ENCODE data around the gene TMEM236. TPM values are rescaled to one million over a fixed set of nuclear protein-coding genes. Genes with fewer than 3 reads are reported as not detected.

TMEM236 gene
- total and polyA plus RNA-seq, 9 of the 15 experiments (the other 6 are each of a cell fraction or from before 2014, with no cell fraction given) = 0.04 to 0.13 (median 0.04) TPM; not detected in 4

GRCh38 chr10:17742918-17743317 lies 9.1 kb upstream of the TMEM236 start (continued):
- TF ChIP-seq ZNF830 (CRISPR knock-in tag; IDR thresholded peaks at IDR 0.05) = no peak

GRCh38 chr10:17743437-17743836 lies 8.6 kb upstream of the TMEM236 start:
- Histone ChIP-seq H3K9me3 (replicated peaks; ENCODE audit: control insufficient read depth, insufficient read depth, low read depth, low read length) (no peaks in the 10 kb centered on the region), H3K9ac (ENCODE audit: insufficient read depth in 1 of 2, low read depth in 2 of 2, low read length in 2 of 2) (no peak overlapping the region), H3K27ac (ENCODE audit: extremely low read depth, low read depth, low read length) (no peak overlapping the region), H3K4me1 (replicated peaks in 1 of 2; ENCODE audit: control insufficient read depth in 2 of 2, insufficient read depth in 2 of 2, low read length in 2 of 2) (peaks cover 4 to 5% of the 10 kb centered on the region in 2 experiments; a peak in 2 of 5 replicates), H4K20me1 (replicated peaks; ENCODE audit: control insufficient read depth, insufficient read depth, low read length) (no peaks in the 10 kb centered on the region), H3K4me2 (ENCODE audit: insufficient read depth, low read length) (no peak overlapping the region), H3K4me3 (no peak overlapping the region), H2AFZ (ENCODE audit: low read depth, low read length) (no peak overlapping the region), H3K36me3 (ENCODE audit: control insufficient read depth, insufficient read depth, low read length) (no peaks in the 10 kb centered on the region), H3K79me2 (ENCODE audit: control insufficient read depth, insufficient read depth, low read length) (no peaks in the 10 kb centered on the region), H3K9me1 (ENCODE audit: control insufficient read depth, insufficient read depth, low read length) (no peaks in the 10 kb centered on the region), H3K27me3 (ENCODE audit: control insufficient read depth in 2 of 2, insufficient read depth in 2 of 2, low read length in 2 of 2) (no peaks in the 10 kb centered on the region)
- ATAC-seq (no peak), FAIRE-seq (no peak), DNase-seq (ENCODE audit: extremely low read depth in 1 of 4, low spot score in 3 of 4) (no peak)
- WGBS (ENCODE audit: insufficient coverage, low coverage, missing lambda C conversion rate) = 100% methylated on average over 3 of the region's 3 CpGs
- in situ Hi-C loops (cut with MboI) (loop anchor here (5.0 to 25.0 kb wide), 2 partner anchors 136 to 906 kb away; no protein-coding TSS in a partner anchor), intact Hi-C loops (cut with micrococcal nuclease) (no loop called here)
- TF ChIP-seq HDAC2 (IDR thresholded peaks at IDR 0.05) = no peak
- TF ChIP-seq ZNF311 (CRISPR knock-in tag; IDR thresholded peaks at IDR 0.05) = no peak
- no peak for TF ChIP-seq ZNF707 (CRISPR knock-in tag; conservative IDR thresholded peaks at IDR 0.05)
- no peak for TF ChIP-seq MXI1 (IDR thresholded peaks at IDR 0.05; ENCODE audit: low read depth, low read length)
- no peak for TF ChIP-seq FOXK1 (CRISPR knock-in tag; IDR thresholded peaks at IDR 0.05; ENCODE audit: borderline replicate concordance)
- no peak for TF ChIP-seq MXD1 (CRISPR knock-in tag; IDR thresholded peaks at IDR 0.05; ENCODE audit: borderline replicate concordance, poor library complexity, severe bottlenecking)
- TF ChIP-seq CCNT2 (IDR thresholded peaks at IDR 0.05; ENCODE audit: borderline replicate concordance, extremely low read depth, insufficient read length, low read depth, low read length) = no peak
- TF ChIP-seq GMEB1 (CRISPR knock-in tag; IDR thresholded peaks at IDR 0.05) = no peak
- no peak for TF ChIP-seq BCOR (IDR thresholded peaks at IDR 0.05)
- TF ChIP-seq ZNF445 (CRISPR knock-in tag; IDR thresholded peaks at IDR 0.05; ENCODE audit: low read depth) = no peak
- no peak for TF ChIP-seq CC2D1A (IDR thresholded peaks at IDR 0.05)
- ChIA-PET POLR2A (no interaction called here), CTCF (ENCODE audit: low intra/inter-chr PET ratio) (interaction anchor here (0.5 to 1.8 kb wide), 4 partner anchors 136 to 284 kb away, joined by 3 to 10 read pairs (median 5); no protein-coding TSS in a partner anchor)
- no TSS peak for BruUV-seq (replicated peaks)
